Panc1 (cell line): Measurements from ENCODE around the gene TP63. TPM values are rescaled to one million over a fixed set of nuclear protein-coding genes. Genes with fewer than 3 reads are reported as not detected.

Experiments used
- ATAC-seq: fragments of 200-7000 bp; cut with Tn5 transposase; 2 replicates; pipeline ENCODE4 v1.9.1; 2020; ENCODE audit warnings: mild to moderate bottlenecking, moderate library complexity
- BruUV-seq: library from RNA; stranded (reverse); fragments of 400-500 nt; replicated peaks from 2 replicates; lab custom pipeline; 2021; lab: Mats Ljungman, UMichigan
- CTCF ChIA-PET: fragments of 300-600 bp; sonication (Branson Sonifier 250); formaldehyde crosslinking; loops from one replicate; lab custom pipeline; 2022; ENCODE audit warnings: antibody characterized with exemption; lab: Charles Lee
- POLR2A ChIA-PET: fragments of 300-600 bp; sonication (Branson Sonifier 250); formaldehyde crosslinking; loops from one replicate; lab custom pipeline; 2022; ENCODE audit warnings: antibody characterized with exemption; lab: Charles Lee
- DNase-seq: peaks from one replicate; pipeline ENCODE4 v3.0.0-alpha.2; 2010; ENCODE audit warnings: low read depth, low spot score
- H3K27ac ChIP-seq: 2 replicates; pipeline ENCODE4 v1.5.1; 2011; ENCODE audit warnings: mild to moderate bottlenecking, low read length, inconsistent platforms
- H3K27me3 ChIP-seq: fragments of 200-500 bp; sonication (Bioruptor generic); 2 replicates; pipeline ENCODE4 v1.6.0; 2014; ENCODE audit warnings: low read length, inconsistent platforms; ENCODE audit not compliant: control insufficient read depth, insufficient read depth
- H3K36me3 ChIP-seq: fragments of 200-500 bp; sonication (Bioruptor generic); 2 replicates; pipeline ENCODE4 v1.5.1; 2014; ENCODE audit warnings: inconsistent platforms, mild to moderate bottlenecking, low read length, moderate library complexity; ENCODE audit not compliant: control insufficient read depth, insufficient read depth
- H3K4me1 ChIP-seq: 2 replicates; pipeline ENCODE4 v1.5.1; 2011; ENCODE audit warnings: inconsistent platforms, mild to moderate bottlenecking, low read length, moderate library complexity; ENCODE audit not compliant: control insufficient read depth, insufficient read depth
- H3K4me3 ChIP-seq, 2 experiments: 2 replicates each; pipeline ENCODE4 v1.5.1; 2011 to 2012; ENCODE audit warnings: low read depth in 2 of 2, low read length in 2 of 2, mild to moderate bottlenecking in 2 of 2, inconsistent platforms in 1 of 2, moderate library complexity in 1 of 2
- H3K9me3 ChIP-seq: fragments of 200-500 bp; sonication (Bioruptor generic); 2 replicates; pipeline ENCODE4 v1.5.1; 2014; ENCODE audit warnings: low read depth, mild to moderate bottlenecking, inconsistent platforms, low read length, moderate library complexity; ENCODE audit not compliant: control insufficient read depth, insufficient read depth
- POLR2AphosphoS5 ChIP-seq: IDR thresholded peaks from 2 replicates; pipeline ENCODE4 v1.6.1; 2012; ENCODE audit warnings: mild to moderate bottlenecking, low read depth, low read length, moderate library complexity
- SIN3A ChIP-seq: IDR thresholded peaks from 2 replicates; pipeline ENCODE4 v1.6.1; 2012; ENCODE audit warnings: low read depth, mild to moderate bottlenecking, low read length, moderate library complexity, borderline replicate concordance; ENCODE audit not compliant: insufficient read depth
- TCF7L2 ChIP-seq: IDR thresholded peaks from 2 replicates; pipeline ENCODE4 v1.6.1; 2011; ENCODE audit warnings: mild to moderate bottlenecking, low read depth, low read length, inconsistent platforms
- in situ Hi-C: cut with HindIII; loops from 2 replicates; pipeline ENCODE4 v1.10.0; 2016; ENCODE audit warnings: low sequenced_read_pairs, low pct_unique_long_range_greater_than_20kb
- intact Hi-C: fragments of 100-400 bp; cut with micrococcal nuclease; formaldehyde crosslinking; loops from one replicate; pipeline ENCODE4 v1.10.0; 2022; ENCODE audit not compliant: unreplicated experiment
- total RNA-seq: library from RNA; stranded (reverse); gene quantifications from one replicate; pipeline ENCODE4 v1.2.1, GENCODE V29; 2021; ENCODE audit not compliant: unreplicated experiment
- TF ChIP-seq, protein P1 (sequence below): fragments of 450-650 bp; IDR thresholded peaks from 2 replicates; pipeline ENCODE4 v1.5.1; 2017; ENCODE audit warnings: mild to moderate bottlenecking
- TF ChIP-seq, protein P2 (sequence below), 2 experiments: IDR thresholded peaks; 2 replicates each; pipeline ENCODE4 v1.6.1; 2011 to 2012; ENCODE audit warnings: low read depth in 2 of 2, control low read depth in 1 of 2, low read length in 1 of 2, mild to moderate bottlenecking in 1 of 2, moderate library complexity in 1 of 2; ENCODE audit not compliant: insufficient read depth in 1 of 2

TP63 gene
- total RNA-seq, 1 experiment from 2014 or later: 0.51 TPM

DNA sequence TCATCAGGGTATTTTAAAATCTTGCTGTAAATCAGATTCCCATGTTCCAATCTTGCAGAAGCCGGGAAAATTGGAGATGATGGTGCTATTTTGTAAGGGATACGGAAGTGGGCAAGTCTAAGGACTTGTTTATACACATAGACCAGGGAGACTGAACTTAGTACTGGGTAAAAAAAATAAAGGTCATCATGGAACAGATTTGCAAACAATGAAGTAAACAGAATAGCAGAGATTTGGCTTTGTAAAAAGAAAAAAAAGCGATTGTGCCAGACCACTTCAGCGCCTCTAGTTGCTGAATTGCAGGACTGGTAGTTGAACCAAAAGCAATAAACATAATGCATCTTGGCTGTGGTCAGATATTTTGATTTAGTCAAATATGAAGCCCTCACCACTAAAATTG lies 229.1 kb downstream of the TP63 start:
- DNase-seq: no peak
- TF ChIP-seq POLR2AphosphoS5 (no peak), SIN3A (no peak), TCF7L2 (no peak)
- TF ChIP-seq, protein P1, sequence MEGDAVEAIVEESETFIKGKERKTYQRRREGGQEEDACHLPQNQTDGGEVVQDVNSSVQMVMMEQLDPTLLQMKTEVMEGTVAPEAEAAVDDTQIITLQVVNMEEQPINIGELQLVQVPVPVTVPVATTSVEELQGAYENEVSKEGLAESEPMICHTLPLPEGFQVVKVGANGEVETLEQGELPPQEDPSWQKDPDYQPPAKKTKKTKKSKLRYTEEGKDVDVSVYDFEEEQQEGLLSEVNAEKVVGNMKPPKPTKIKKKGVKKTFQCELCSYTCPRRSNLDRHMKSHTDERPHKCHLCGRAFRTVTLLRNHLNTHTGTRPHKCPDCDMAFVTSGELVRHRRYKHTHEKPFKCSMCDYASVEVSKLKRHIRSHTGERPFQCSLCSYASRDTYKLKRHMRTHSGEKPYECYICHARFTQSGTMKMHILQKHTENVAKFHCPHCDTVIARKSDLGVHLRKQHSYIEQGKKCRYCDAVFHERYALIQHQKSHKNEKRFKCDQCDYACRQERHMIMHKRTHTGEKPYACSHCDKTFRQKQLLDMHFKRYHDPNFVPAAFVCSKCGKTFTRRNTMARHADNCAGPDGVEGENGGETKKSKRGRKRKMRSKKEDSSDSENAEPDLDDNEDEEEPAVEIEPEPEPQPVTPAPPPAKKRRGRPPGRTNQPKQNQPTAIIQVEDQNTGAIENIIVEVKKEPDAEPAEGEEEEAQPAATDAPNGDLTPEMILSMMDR: no peak
- TF ChIP-seq, protein P2, sequence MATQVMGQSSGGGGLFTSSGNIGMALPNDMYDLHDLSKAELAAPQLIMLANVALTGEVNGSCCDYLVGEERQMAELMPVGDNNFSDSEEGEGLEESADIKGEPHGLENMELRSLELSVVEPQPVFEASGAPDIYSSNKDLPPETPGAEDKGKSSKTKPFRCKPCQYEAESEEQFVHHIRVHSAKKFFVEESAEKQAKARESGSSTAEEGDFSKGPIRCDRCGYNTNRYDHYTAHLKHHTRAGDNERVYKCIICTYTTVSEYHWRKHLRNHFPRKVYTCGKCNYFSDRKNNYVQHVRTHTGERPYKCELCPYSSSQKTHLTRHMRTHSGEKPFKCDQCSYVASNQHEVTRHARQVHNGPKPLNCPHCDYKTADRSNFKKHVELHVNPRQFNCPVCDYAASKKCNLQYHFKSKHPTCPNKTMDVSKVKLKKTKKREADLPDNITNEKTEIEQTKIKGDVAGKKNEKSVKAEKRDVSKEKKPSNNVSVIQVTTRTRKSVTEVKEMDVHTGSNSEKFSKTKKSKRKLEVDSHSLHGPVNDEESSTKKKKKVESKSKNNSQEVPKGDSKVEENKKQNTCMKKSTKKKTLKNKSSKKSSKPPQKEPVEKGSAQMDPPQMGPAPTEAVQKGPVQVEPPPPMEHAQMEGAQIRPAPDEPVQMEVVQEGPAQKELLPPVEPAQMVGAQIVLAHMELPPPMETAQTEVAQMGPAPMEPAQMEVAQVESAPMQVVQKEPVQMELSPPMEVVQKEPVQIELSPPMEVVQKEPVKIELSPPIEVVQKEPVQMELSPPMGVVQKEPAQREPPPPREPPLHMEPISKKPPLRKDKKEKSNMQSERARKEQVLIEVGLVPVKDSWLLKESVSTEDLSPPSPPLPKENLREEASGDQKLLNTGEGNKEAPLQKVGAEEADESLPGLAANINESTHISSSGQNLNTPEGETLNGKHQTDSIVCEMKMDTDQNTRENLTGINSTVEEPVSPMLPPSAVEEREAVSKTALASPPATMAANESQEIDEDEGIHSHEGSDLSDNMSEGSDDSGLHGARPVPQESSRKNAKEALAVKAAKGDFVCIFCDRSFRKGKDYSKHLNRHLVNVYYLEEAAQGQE (IDR thresholded peaks at IDR 0.05; ENCODE audit: insufficient read depth in 1 of 2, low read depth in 2 of 2, low read length in 1 of 2): no peak
- Histone ChIP-seq H3K27ac (no peak overlapping the region), H3K4me1 (no peaks in the 10 kb centered on the region), H3K36me3 (no peaks in the 10 kb centered on the region), H3K4me3 (no peak overlapping the region), H3K9me3 (no peaks in the 10 kb centered on the region), H3K27me3 (no peaks in the 10 kb centered on the region)
- POLR2A ChIA-PET: no interaction called here
- no TSS peak for BruUV-seq
- in situ Hi-C loops: no loop called here
- CTCF ChIA-PET: no interaction called here
- intact Hi-C loops: no loop called here
- ATAC-seq: no peak

DNA sequence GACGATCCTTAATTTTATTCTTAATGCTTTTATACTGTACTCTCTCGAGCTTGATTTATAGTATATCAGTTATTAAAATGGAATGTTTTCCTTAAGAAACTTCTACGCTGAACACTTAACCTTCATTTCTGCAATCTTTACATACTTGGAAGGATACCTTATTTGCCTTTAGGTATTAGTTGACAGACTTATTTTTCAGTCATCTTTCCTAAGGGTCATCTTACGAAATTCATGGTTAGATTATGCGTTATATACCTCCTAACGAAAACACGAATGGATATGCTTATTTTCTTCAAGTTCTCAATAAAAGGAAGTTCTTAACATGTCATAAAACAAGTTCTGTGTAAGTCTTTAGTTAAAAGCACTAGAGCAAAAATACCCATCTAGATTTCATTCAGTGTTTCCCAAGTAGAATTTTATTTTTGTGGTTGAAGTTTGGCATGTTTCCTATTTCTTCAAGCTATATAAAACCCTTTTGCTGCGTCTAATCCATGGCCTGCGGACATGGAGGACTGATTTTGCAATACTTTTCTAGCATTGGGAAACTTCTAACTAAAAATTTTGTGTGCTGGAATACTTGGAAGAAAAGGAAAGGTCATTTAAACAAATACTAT lies 231.3 kb downstream of the TP63 start:
- BruUV-seq: no TSS peak
- TF ChIP-seq POLR2AphosphoS5 (no peak), SIN3A (no peak), TCF7L2 (no peak)
- TF ChIP-seq, protein P1: no peak
- TF ChIP-seq, protein P2 (IDR thresholded peaks at IDR 0.05; ENCODE audit: insufficient read depth in 1 of 2, low read depth in 2 of 2, low read length in 1 of 2): no peak
- ATAC-seq (no peak), DNase-seq (no peak)
- in situ Hi-C loops: no loop called here
- no peak overlapping the region for H3K4me3 ChIP-seq
- ChIA-PET POLR2A (no interaction called here), CTCF (no interaction called here)
- no peaks in the 10 kb centered on the region for H3K27me3 ChIP-seq
- H3K36me3 ChIP-seq: no peaks in the 10 kb centered on the region
- no peaks in the 10 kb centered on the region for H3K4me1 ChIP-seq
- H3K27ac ChIP-seq: no peak overlapping the region
- intact Hi-C loops: no loop called here
- no peaks in the 10 kb centered on the region for H3K9me3 ChIP-seq
